Globus pallidus (tissue), 1 donor: Measurements from ENCODE around the gene DUSP15.
A peak's percentile ranks its signal among the peaks of the same experiment; 100 is the strongest.

Experiments used
- DNase-seq: peaks from one replicate; pipeline ENCODE4 v3.0.0-alpha.2; 2015; ENCODE audit warnings: low spot score

DUSP15 gene

DNA sequence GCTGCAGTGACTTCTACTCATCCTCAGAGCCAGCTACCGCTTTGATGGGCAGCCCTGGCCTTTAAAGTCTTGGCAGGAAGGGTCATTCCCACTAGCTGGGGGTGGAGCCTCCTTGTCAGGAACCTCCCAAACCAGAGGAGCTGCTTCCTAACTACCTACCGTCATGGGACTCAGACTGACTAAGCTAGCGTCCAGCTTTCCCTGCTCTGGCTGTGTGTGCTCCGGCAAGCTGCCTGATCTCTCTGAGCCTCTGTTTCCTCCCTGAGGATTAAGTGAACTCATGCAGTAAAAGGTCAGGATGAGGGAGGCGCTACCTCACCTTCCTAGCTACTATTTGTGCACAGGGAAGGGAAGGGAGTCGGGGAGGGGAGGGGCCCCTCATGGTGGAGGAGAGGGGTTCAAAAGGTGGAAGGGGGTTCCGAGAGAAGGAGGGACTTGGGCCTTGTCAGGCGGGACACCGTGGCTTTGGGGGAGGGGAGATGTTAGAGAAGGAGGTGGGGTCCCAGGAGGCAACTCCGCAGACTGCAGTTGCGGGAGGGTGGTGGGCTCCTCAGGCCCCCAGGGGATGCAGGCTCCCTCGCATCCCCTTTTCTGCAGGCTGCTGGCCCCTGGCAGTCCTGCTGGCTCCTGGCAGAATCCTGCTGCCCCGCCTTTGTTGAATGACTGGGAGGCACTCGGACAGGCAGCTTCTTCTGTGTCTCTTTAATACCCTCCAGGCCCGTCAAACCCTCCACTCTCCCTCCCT lies 9.8 kb downstream of the DUSP15 start:
- DNase-seq = no peak

GRCh38 chr20:31859998-31860380 lies 10.3 kb downstream of the DUSP15 start:
- no peak for DNase-seq

DNA sequence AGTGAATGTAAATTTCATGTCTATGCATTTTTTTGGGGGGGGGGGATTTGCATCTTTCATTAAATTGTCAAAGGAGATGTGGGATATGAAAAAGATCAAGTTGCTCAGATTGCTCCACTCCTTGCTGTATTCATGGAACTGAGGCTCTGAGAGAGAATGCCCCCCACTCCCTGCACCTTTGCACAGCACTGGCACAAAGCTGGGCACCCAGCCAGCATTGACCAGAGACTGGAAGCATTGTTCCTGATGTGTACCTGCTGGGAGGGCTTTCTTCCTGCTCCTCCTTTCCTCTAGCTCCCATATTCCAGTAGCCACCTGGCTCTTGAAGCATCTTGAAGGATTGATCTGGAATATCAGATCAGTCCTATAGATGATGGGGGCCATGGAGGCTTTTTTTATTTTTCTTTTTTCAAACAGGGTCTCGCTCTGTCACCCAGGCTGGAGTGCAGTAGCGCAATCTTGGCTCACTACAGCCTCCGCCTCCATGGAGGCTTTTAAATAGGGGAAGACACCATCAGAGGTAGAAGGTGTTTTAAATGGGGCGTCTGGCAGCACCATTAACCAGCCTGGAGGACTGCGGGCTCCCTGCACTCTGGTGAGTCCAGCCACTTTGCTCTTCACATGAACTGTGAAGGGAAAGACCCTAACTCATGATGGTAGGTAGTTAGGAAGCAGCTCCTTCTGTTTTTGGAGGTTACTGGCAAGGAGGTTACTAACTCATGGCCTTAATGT lies 10.9 kb downstream of the DUSP15 start:
- DNase-seq = no peak

DNA sequence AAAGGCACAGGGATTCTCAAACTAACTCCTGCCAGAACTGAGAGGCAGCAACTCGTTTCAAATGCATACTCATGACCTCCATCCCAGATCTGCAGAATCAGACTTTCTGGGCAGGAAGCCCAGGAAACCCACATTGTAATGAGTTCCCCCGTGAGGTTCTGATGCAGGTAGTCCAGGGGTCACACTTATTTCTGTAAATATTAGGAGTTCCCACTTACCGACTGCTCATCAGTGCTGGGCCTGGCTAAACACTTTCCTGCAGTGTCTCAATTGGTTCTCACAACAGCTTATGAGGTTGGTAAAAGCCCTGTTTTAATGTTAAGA lies 11.6 kb downstream of the DUSP15 start:
- no peak for DNase-seq

DNA sequence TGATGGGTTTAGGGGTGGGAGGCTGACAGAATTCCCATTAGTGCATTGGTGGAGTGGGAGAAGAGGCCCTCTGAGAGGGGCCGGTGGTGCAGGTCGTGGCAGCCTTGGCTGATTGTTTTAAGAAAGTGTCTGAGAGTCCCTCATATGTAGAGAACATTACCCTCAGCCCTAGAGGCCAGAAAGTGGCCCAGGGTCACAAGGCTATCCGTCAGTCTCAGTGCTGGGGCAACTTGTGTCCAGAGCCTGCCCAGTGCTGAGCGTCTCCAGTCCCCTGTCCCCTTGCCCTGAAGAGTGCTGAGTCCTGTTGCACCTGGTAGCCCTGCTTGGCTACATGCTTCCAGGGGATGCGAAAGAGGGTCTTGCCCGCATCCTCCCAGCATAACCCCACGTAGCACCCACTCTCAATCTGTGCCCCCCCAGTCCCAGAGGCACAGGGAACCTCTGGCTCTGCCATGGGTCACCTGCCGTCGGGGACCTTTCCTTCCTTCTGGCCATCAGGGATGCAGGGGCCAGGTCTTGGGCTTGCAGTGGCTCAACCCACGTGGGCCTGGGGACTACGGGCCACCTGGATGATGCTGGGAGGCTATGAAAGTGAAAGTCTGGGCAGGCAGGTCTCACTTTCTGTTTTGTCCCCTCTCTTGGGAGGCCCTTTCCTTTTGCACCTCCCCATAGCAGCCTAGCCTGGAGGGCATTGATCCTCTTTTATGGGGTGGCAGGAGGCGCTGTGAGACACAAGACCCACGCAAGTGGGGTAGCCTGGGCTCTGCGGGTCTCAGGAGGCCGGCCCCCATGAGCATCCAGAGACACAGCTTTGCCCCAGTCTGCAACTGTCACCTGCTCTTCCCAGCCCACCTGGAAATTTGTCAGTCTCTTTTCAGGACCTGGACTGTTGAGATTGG lies 12.2 kb downstream of the DUSP15 start:
- no peak for DNase-seq

- DNase-seq = no peak
Measured at GRCh38 chr20:31856516-31856915, 13.8 kb downstream of the DUSP15 start.

- DNase-seq = no peak
Measured at GRCh38 chr20:31853481-31853880, 16.8 kb downstream of the DUSP15 start.

DNA sequence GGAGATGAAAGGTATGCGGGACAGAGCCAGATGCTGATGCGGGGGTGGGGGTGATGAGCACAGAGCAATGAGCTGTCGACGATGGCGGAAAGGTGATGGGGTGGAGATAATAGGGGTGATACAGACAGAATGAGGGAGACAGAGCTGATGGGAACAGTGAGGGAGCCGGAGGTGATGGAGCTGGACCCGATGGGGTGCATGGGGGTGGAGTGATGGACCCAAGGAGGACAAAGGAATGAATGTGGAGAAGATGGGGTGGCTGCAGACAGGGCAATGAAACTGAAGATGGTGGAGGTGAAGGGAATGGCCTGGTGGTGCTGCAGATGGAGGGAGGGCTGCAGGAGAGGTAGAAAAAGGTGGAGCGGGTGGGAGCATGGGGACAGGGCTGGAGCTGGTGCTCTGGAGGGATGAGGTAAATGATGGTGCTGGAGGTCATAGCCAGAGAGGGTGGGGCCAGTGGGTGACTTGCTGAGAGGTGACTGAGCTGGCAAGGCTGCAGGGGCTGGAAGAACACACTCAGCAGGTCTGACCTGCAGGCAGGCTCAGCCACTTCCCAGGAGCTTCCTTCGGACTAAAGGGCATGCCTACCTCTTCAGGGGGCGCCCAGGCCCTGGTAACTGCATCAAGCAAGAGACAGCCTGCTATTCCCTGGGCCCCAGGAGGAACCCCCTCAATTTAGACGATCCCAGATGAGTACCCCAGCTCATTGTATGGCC lies 18.9 kb downstream of the DUSP15 start:
- no peak for DNase-seq

DNA sequence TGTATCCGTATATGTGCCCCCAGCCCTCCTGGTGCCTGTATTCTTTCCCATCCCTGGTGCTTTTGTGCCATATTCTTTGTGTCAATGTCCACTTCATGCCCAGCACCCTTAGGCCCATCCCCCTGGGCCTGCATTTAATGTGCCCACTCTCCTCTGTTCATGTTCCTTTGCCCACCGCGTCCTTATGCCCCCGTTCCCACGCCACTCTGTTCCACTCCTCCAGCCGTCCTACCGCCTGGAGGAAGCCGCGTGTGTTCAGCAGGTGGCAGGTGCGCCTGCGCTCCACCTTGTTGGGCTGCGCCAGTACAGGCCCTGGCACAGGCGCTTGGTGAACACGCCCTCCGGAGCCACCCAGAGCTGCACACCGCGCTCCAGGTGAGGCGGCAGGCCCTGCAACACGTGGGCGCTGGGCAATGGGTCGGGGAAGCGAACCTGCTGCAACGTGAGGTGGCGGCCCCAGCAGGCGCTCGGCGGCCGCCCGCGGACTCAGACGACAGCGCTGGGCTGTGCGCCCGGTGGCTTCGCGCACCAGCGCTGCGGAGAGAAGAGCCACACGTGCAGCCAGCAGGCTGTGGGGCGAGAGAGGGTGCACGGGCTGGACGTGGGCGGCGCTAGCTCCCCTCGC lies 20.9 kb downstream of the DUSP15 start:
- no peak for DNase-seq

DNA sequence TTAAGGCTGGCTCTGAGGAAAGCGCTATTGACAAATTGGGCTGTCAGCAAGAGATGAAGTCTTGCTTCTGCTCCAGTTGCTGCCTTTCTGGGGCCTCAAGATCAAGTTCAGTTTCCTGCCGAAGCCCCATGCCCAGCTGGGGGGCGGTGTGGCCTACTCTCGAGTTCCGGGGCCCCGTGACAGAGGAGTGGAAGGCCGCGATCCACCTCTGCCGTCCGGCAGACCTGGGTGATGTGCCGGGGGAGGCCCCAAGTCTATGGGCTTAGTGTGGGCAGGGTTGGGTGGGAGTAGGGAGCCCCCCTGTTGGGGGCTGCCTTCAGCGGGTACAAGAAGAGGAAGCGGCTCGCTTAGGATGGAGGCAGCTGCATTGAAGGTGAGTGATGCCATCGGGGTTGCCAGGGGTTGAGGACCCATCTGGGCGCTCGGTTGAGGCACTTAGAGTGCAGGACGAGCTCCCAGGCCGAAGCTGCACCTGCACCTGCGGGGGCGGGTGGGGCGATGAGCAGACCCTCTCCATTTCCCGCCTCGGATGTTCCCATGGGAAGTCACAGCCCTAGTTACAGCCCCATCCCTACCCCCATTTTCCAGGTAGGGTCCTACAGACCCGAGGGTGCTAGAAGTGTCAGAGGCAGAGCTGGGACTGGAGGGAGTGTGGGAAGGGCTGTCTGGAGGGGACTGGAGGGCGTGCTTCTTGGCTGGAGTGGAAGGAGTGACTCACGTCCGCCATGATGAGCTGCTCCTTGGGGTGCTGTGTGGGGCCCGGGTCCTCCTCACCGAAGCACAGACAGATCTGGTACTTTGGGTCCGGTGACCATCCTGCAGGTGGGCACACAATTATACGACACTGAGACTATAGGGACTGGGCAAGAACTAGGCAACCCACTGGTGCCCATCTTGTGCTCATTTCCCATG lies 22.0 kb downstream of the DUSP15 start:
- no peak for DNase-seq

DNA sequence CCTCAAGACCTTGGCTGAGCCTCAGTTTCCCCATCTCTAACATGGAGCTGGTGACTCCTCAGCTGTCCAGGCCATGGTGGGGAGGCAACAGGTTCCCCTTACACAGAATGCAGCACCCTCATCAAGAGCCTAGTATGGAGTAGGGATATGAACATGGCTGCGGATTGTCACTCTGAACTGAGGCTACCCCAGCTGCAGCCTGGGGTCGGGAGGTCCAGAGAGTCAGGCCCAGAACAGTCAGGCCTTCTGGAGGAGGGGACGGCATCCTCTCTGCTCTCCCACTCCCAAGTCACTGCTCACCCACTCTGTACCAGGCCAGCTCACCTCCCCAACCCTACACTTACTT lies 23.6 kb downstream of the DUSP15 start:
- no peak for DNase-seq

- peak; percentile 16 for DNase-seq
Measured at GRCh38 chr20:31845300-31845863, 24.9 kb downstream of the DUSP15 start, which contains the start of gene FOXS1. Gene FOXS1 (minus strand): TSS chr20:31845604. CDS start chr20:31845542, 62 bp downstream.

DNA sequence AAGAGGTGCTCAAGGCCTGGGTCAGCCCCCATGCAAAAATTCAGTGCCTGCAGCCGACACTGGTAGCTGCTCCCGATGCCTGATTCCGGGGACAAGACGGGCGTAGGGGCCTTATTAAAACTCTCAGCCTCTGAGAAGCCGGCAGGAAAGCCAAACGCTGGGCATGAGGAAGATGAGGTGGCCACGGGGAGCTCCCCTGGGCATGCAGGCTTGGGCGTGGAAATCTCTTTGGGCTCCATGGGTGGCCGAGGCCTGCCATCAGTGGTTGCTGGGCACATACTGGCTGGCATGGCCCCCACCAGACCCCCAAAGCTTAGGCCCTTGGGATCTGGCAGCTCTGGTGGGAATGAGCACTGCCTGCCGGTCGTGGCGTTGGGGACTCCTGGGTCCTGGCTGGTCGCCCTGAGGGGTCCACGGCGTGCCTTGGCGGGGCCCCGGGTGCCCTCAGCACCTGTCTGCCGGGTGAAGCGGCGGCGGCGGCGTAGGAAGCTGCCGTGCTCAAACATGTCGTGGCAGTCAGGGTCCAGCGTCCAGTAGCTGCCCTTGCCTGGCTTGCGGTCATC lies 25.5 kb downstream of the DUSP15 start:
- DNase-seq = no peak

DNA sequence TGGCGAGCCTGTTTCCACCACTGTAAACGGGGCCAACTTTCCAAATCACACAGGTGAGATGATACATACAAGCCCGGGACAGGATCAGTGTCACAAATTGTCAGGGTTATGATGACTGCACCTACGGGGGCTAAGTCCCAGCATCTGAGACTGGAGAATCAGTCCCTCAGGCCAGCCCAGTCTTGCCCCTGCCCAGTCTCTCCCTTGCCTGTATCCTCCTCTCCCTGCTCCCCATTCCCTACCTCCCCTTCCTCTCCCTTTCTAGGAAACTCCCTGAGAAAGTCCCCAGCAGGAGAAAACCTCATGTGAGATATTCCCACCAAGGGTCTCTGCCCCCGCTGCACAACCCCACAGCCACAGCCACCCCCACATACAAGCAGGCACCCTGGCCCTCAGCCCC lies 26.4 kb downstream of the DUSP15 start:
- DNase-seq = no peak

GRCh38 chr20:31843288-31843687 lies 27.0 kb downstream of the DUSP15 start:
- DNase-seq = no peak

DNA sequence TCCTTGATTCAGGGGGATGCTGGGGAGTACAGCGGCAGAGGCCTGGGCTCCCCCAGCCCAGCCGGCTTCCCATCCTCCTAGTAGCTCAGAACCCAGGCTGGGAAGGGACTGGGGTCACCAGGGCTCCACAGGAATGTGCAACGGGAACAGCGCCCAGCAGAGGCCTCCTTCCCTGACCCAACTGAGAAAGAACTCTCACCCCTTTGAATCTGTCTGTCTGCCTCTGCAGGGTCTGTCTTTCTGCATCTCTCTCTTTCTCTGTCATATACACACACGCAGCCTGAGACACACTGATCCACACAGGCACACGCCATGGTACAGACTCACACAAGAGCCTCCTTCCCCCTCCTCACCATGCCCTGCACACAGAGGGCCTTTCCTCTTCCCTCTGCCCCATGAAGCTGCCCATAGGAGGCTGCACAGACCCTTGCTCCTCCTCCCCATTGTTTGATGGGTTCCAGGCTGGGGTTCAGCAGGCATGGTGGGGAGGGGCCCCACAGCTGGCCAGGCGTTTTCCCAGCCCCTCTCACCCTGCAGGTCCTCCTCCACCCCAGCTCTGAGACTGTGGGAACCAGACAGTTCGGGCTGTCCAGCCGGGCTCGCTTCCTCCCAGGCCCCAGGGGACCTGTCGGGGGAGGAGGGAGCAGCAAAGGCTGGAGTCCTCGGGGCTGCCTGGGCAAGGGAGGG lies 27.7 kb downstream of the DUSP15 start:
- no peak for DNase-seq

DNA sequence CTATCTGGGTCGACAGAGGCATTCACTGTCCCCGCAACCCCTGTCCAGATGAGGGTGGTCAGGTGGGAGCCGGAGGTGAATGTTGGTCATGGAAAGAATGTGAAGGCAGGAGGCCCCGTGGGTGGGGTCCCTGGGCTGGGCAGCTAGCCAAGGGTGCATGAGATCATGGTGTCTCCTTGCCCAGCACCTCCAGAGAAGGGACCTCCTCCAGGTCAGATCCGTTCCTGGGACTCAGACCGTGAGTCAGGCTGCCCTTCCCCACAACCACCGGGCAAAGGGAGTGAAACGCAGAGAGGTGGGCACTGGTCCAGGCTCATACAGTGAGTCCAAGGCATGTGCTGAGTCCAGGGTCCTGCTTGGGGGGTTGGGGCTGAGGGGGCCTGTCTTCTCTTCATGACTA lies 28.4 kb downstream of the DUSP15 start:
- DNase-seq = no peak

- DNase-seq = no peak
Measured at GRCh38 chr20:31840906-31841816, 29.2 kb downstream of the DUSP15 start.
